Measurements from ENCODE around the gene CTIF.
"Not testable (repeated sequence)": the region's sequence is repeated elsewhere in the genome, so short reads cannot be mapped to it uniquely, and the experiment has no call there.

CTIF gene

DNA sequence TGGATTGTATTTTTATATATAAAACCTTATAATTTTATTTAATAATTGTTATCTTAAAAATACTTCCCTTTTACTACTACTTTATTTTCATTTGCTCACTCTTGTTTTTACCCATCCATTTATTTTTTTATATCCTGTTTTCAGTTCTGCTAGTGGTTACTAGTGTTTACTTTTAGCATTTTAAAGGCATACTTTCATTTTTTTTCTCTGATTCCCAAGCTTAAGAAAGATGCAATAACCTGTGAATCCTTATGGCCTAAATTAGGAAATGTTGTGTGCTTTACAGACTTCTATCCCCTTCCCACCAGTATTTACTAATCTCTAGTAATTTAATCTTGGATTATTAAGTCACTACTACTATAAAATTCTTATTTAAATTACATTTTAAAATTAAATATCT lies 272.0 kb downstream of the CTIF start:
- Histone ChIP-seq H3K9me3 (ENCODE audit: low read depth, low read length) (no peaks in the 10 kb centered on the region), H3K9ac (ENCODE audit: insufficient read length) (no peak overlapping the region), H3K36me3 (ENCODE audit: insufficient read depth, low read length) (no peaks in the 10 kb centered on the region), H3K4me3 (no peak overlapping the region), H3K27ac (no peak overlapping the region)
- no peak for DNase-seq (ENCODE audit: low read depth, low spot score)
- TF ChIP-seq POLR2AphosphoS5 (IDR thresholded peaks at IDR 0.05; ENCODE audit: borderline replicate concordance, low read depth, low read length) (no peak), EZH2 (IDR thresholded peaks at IDR 0.05) (no peak), FOXP2 (optimal IDR thresholded peaks at IDR 0.05; ENCODE audit: control extremely low read depth, extremely low read length, insufficient read depth) (no peak)

GRCh38 chr18:48811401-48811800 lies 272.6 kb downstream of the CTIF start:
- DNase-seq (ENCODE audit: low read depth, low spot score), result no peak
- no peak overlapping the region for H3K9ac ChIP-seq (ENCODE audit: insufficient read length)
- H3K4me3 ChIP-seq, result no peak overlapping the region
- H3K27ac ChIP-seq, result no peak overlapping the region
- H3K36me3 ChIP-seq (ENCODE audit: insufficient read depth, low read length), result no peaks in the 10 kb centered on the region
- H3K9me3 ChIP-seq (ENCODE audit: low read depth, low read length), result no peaks in the 10 kb centered on the region
- TF ChIP-seq POLR2AphosphoS5 (IDR thresholded peaks at IDR 0.05; ENCODE audit: borderline replicate concordance, low read depth, low read length) (no peak), EZH2 (IDR thresholded peaks at IDR 0.05) (no peak), FOXP2 (optimal IDR thresholded peaks at IDR 0.05; ENCODE audit: control extremely low read depth, extremely low read length, insufficient read depth) (no peak)

DNA sequence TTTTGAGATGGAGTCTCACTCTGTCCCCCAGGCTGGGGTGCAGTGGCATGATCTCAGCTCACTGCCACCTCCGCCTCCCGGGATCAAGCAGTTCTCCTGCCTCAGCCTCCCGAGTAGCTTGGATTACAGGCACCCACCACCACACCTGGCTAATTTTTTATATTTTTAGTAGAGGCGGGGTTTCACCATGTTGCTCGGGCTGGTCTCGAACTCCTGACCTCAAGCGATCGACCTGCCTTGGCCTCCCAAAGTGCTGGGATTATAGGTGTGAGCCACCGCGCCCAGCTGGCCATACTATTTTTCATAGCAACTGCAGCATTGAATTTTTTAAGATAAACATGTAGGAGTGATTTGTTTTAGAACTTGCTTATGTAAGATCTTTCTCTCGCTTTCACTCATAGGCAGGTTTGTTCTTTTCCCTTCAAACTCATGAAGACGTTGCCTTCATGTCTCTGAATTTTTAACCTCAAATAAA lies 273.2 kb downstream of the CTIF start:
- not testable (repeated sequence) for H3K4me3 ChIP-seq; DNase-seq (ENCODE audit: low read depth, low spot score); H3K27ac ChIP-seq; H3K9ac ChIP-seq (ENCODE audit: insufficient read length); H3K9me3 ChIP-seq (ENCODE audit: low read depth, low read length); H3K36me3 ChIP-seq (ENCODE audit: insufficient read depth, low read length)

DNA sequence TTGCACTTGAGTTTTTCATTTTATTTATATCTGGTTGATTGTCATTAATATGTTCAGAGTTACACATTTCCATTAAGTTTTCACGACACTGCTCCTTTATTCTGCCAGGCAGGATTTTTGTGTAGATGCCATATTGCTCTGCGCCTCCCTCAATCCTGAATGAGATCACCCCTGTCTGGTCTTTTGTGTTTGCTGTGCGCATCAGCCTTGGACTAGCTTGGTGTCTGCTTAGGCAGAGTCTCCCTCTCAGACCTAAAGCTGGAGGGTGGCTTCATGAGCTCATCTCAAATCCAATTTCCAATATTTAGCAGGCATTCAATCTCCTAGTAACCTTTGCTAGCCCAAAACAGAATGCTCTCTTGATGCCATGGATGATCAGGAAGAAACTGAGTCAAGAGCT lies 274.5 kb downstream of the CTIF start:
- Histone ChIP-seq H3K4me3 (no peak overlapping the region), H3K36me3 (ENCODE audit: insufficient read depth, low read length) (no peaks in the 10 kb centered on the region; the same call in 1 of the 2 replicates), H3K9ac (ENCODE audit: insufficient read length) (no peak overlapping the region), H3K9me3 (ENCODE audit: low read depth, low read length) (no peaks in the 10 kb centered on the region), H3K27ac (no peak overlapping the region)
- TF ChIP-seq POLR2AphosphoS5 (IDR thresholded peaks at IDR 0.05; ENCODE audit: borderline replicate concordance, low read depth, low read length), result no peak
- TF ChIP-seq FOXP2 (optimal IDR thresholded peaks at IDR 0.05; ENCODE audit: control extremely low read depth, extremely low read length, insufficient read depth), result no peak
- no peak for TF ChIP-seq EZH2 (IDR thresholded peaks at IDR 0.05)
- no peak for DNase-seq (ENCODE audit: low read depth, low spot score)

DNA sequence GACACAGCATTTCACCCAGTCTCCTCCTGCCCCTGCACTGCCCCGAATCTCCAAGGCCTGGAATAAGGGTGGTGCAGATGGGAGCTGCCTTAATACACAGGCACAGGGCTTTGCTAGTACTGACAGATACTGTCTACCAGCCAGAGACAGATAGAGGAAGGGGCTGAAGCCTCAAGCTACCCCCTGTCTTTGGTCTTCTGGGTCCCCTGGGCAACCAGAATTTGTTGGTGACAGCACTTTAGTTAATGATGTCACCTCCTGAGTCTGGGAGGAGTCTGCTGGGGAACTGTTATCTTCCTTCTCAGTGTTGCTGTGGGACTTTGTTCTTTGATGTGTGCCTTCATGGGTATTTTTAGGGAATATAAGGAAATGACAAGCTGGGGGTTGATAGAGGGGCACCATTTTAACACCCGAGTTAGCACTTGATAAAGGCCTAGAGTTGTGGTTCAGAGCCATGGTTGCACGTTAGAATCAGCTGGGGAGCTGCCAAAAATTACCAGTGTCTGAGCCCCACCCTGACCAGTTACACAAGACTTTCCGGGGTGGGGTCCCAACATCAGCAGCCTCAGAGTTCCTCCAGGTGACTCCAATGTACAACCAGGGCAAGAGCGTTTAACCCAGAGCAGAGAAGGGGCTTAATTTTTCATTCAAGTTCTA lies 275.1 kb downstream of the CTIF start:
- Histone ChIP-seq H3K27ac (no peak overlapping the region), H3K9me3 (ENCODE audit: low read depth, low read length) (no peaks in the 10 kb centered on the region), H3K4me3 (no peak overlapping the region), H3K36me3 (ENCODE audit: insufficient read depth, low read length) (no peaks in the 10 kb centered on the region; the same call in 1 of the 2 replicates), H3K9ac (ENCODE audit: insufficient read length) (no peak overlapping the region)
- no peak for TF ChIP-seq POLR2AphosphoS5 (IDR thresholded peaks at IDR 0.05; ENCODE audit: borderline replicate concordance, low read depth, low read length)
- no peak for DNase-seq (ENCODE audit: low read depth, low spot score)

- TF ChIP-seq FOXP2 (optimal IDR thresholded peaks at IDR 0.05; ENCODE audit: control extremely low read depth, extremely low read length, insufficient read depth), result no peak
- no peak for TF ChIP-seq POLR2AphosphoS5 (IDR thresholded peaks at IDR 0.05; ENCODE audit: borderline replicate concordance, low read depth, low read length)
- TF ChIP-seq EZH2 (IDR thresholded peaks at IDR 0.05), result no peak
- H3K4me3 ChIP-seq, result no peak overlapping the region
- H3K36me3 ChIP-seq (ENCODE audit: insufficient read depth, low read length), result no peaks in the 10 kb centered on the region; the same call in 1 of the 2 replicates
- DNase-seq (ENCODE audit: low read depth, low spot score), result no peak
- H3K9me3 ChIP-seq (ENCODE audit: low read depth, low read length), result no peaks in the 10 kb centered on the region
- no peak overlapping the region for H3K27ac ChIP-seq
- H3K9ac ChIP-seq (ENCODE audit: insufficient read length), result no peak overlapping the region
These were observed 275.8 kb downstream of the CTIF start for GRCh38 chr18:48814490-48815178.

GRCh38 chr18:48815179-48815515 lies 276.3 kb downstream of the CTIF start:
- Histone ChIP-seq H3K9me3 (ENCODE audit: low read depth, low read length) (no peaks in the 10 kb centered on the region), H3K9ac (ENCODE audit: insufficient read length) (no peak overlapping the region), H3K36me3 (ENCODE audit: insufficient read depth, low read length) (no peaks in the 10 kb centered on the region; the same call in 1 of the 2 replicates), H3K27ac (no peak overlapping the region), H3K4me3 (no peak overlapping the region)
- TF ChIP-seq FOXP2 (optimal IDR thresholded peaks at IDR 0.05; ENCODE audit: control extremely low read depth, extremely low read length, insufficient read depth), result no peak
- no peak for DNase-seq (ENCODE audit: low read depth, low spot score)

GRCh38 chr18:48815581-48816324 lies 276.9 kb downstream of the CTIF start:
- Histone ChIP-seq H3K4me3 (no peak overlapping the region), H3K9me3 (ENCODE audit: low read depth, low read length) (no peaks in the 10 kb centered on the region), H3K36me3 (ENCODE audit: insufficient read depth, low read length) (no peaks in the 10 kb centered on the region; the same call in 1 of the 2 replicates), H3K27ac (no peak overlapping the region), H3K9ac (ENCODE audit: insufficient read length) (no peak overlapping the region)
- no peak for DNase-seq (ENCODE audit: low read depth, low spot score)
- TF ChIP-seq POLR2AphosphoS5 (IDR thresholded peaks at IDR 0.05; ENCODE audit: borderline replicate concordance, low read depth, low read length), result no peak
- no peak for TF ChIP-seq EZH2 (IDR thresholded peaks at IDR 0.05)
- no peak for TF ChIP-seq FOXP2 (optimal IDR thresholded peaks at IDR 0.05; ENCODE audit: control extremely low read depth, extremely low read length, insufficient read depth)
